DND-41 (cell line): ENCODE data around the gene TSSK1B.

Experiments used
- ATAC-seq: fragments of 200-7000 bp; cut with Tn5 transposase; 3 replicates; pipeline ENCODE4 v1.9.1; 2021; ENCODE audit warnings: low read depth; ENCODE audit not compliant: insufficient read depth
- DNase-seq: peaks from one replicate; pipeline ENCODE4 v3.0.0-alpha.2; 2020
- H2AFZ ChIP-seq: 2 replicates; pipeline ENCODE4 v1.6.0; 2012; ENCODE audit warnings: low read depth, low read length
- H3K27ac ChIP-seq: 2 replicates; pipeline ENCODE4 v1.5.1; 2012; ENCODE audit warnings: low read length, inconsistent platforms
- H3K27me3 ChIP-seq: fragments of 200-600 bp; sonication (generic); 2 replicates; pipeline ENCODE4 v1.6.0; 2012; ENCODE audit warnings: low read length, mild to moderate bottlenecking, inconsistent platforms; ENCODE audit not compliant: insufficient read depth, poor library complexity
- H3K36me3 ChIP-seq: 2 replicates; pipeline ENCODE4 v1.5.1; 2012; ENCODE audit warnings: low read length, inconsistent platforms; ENCODE audit not compliant: insufficient read depth
- H3K4me1 ChIP-seq: 2 replicates; pipeline ENCODE4 v1.5.1; 2012; ENCODE audit warnings: mild to moderate bottlenecking, low read length; ENCODE audit not compliant: insufficient read depth
- H3K4me2 ChIP-seq: 2 replicates; pipeline ENCODE4 v1.6.0; 2012; ENCODE audit warnings: mild to moderate bottlenecking, moderate library complexity, low read length, inconsistent platforms; ENCODE audit not compliant: insufficient read depth
- H3K4me3 ChIP-seq, 2 experiments: fragments of 200-600 bp in 1 of 2; shearing (Covaris generic) in 1 of 2; 2 replicates each; pipeline ENCODE4 v1.5.1; 2012 to 2016; ENCODE audit warnings: inconsistent platforms in 2 of 2, low read length in 2 of 2, mild to moderate bottlenecking in 2 of 2, low read depth in 1 of 2, moderate library complexity in 1 of 2
- H3K79me2 ChIP-seq: 2 replicates; pipeline ENCODE4 v1.6.0; 2012; ENCODE audit warnings: low read length, inconsistent platforms; ENCODE audit not compliant: insufficient read depth
- H3K9ac ChIP-seq: 2 replicates; pipeline ENCODE4 v1.6.0; 2012; ENCODE audit warnings: low read depth, mild to moderate bottlenecking, inconsistent platforms, low read length, moderate library complexity
- H3K9me3 ChIP-seq: 2 replicates; pipeline ENCODE4 v1.5.1; 2012; ENCODE audit warnings: low read length, moderate library complexity, mild to moderate bottlenecking, inconsistent platforms; ENCODE audit not compliant: insufficient read depth, severe bottlenecking
- H4K20me1 ChIP-seq: 2 replicates; pipeline ENCODE4 v1.6.0; 2012; ENCODE audit warnings: low read length; ENCODE audit not compliant: insufficient read depth
- CTCF ChIP-seq: IDR thresholded peaks from 2 replicates; pipeline ENCODE4 v1.5.1; 2012; ENCODE audit warnings: borderline replicate concordance, low read length, moderate library complexity, mild to moderate bottlenecking; ENCODE audit not compliant: poor library complexity, severe bottlenecking; ENCODE audit errors: extremely low read depth
- EZH2 ChIP-seq: IDR thresholded peaks from 3 replicates; pipeline ENCODE4 v1.6.1; 2012; ENCODE audit warnings: borderline replicate concordance, low read depth, mild to moderate bottlenecking, moderate library complexity, low read length, inconsistent platforms; ENCODE audit not compliant: severe bottlenecking

Gene TSSK1B

GRCh38 chr5:113433862-113434612, 752 bp downstream of the TSSK1B start:
- Histone ChIP-seq H3K9ac (no peak overlapping the region), H2AFZ (no peak overlapping the region), H3K4me1 (no peaks in the 10 kb centered on the region), H3K36me3 (no peaks in the 10 kb centered on the region), H3K27ac (no peak overlapping the region), H4K20me1 (no peaks in the 10 kb centered on the region), H3K4me2 (no peak overlapping the region), H3K79me2 (no peaks in the 10 kb centered on the region), H3K9me3 (no peaks in the 10 kb centered on the region), H3K4me3 (no peak overlapping the region), H3K27me3 (no peaks in the 10 kb centered on the region)
- TF ChIP-seq CTCF: no peak
- no peak for TF ChIP-seq EZH2
- DNase-seq (no peak), ATAC-seq (no peak)

- no peak overlapping the region for H3K27ac ChIP-seq
- no peak for ATAC-seq
- no peak overlapping the region for H3K9ac ChIP-seq
- no peaks in the 10 kb centered on the region for H3K4me1 ChIP-seq
- TF ChIP-seq EZH2: no peak
- TF ChIP-seq CTCF: no peak
- no peak overlapping the region for H3K4me2 ChIP-seq
- no peaks in the 10 kb centered on the region for H3K27me3 ChIP-seq
- H4K20me1 ChIP-seq: no peaks in the 10 kb centered on the region
- no peak overlapping the region for H3K4me3 ChIP-seq
- no peaks in the 10 kb centered on the region for H3K9me3 ChIP-seq
- H3K79me2 ChIP-seq: no peaks in the 10 kb centered on the region
- no peak overlapping the region for H2AFZ ChIP-seq
- H3K36me3 ChIP-seq: no peaks in the 10 kb centered on the region
- DNase-seq: no peak
Observed at GRCh38 chr5:113433071-113433470, 1.7 kb downstream of the TSSK1B start.

- H3K4me2 ChIP-seq: no peak overlapping the region
- H3K36me3 ChIP-seq: no peaks in the 10 kb centered on the region
- DNase-seq: no peak
- no peak overlapping the region for H3K4me3 ChIP-seq
- H3K9ac ChIP-seq: no peak overlapping the region
- no peaks in the 10 kb centered on the region for H4K20me1 ChIP-seq
- H3K27me3 ChIP-seq: no peaks in the 10 kb centered on the region
- no peak for ATAC-seq
- no peaks in the 10 kb centered on the region for H3K9me3 ChIP-seq
- H3K4me1 ChIP-seq: no peaks in the 10 kb centered on the region
- TF ChIP-seq CTCF: no peak
- TF ChIP-seq EZH2: no peak
- H3K27ac ChIP-seq: no peak overlapping the region
- no peaks in the 10 kb centered on the region for H3K79me2 ChIP-seq
- no peak overlapping the region for H2AFZ ChIP-seq
Observed at GRCh38 chr5:113427871-113428574, 6.8 kb downstream of the TSSK1B start.
